ENCODE results near the gene PTGIS. TPM values are rescaled to one million over a fixed set of nuclear protein-coding genes. Genes with fewer than 3 reads are reported as not detected.

Gene PTGIS
- total RNA-seq, 1 experiment from 2014 or later, result 20.0 TPM

GRCh38 chr20:49505518-49505917, 62.4 kb downstream of the PTGIS start:
- H2AK5ac ChIP-seq (ENCODE audit: insufficient read length, low read length), result no peak overlapping the region
- no peaks in the 10 kb centered on the region for H4K20me1 ChIP-seq (ENCODE audit: control insufficient read depth, insufficient read depth, insufficient read length)
- no peak overlapping the region for H3K4me3 Mint-ChIP-seq
- no peaks in the 10 kb centered on the region for H3K9me3 ChIP-seq (ENCODE audit: control insufficient read depth, low read depth, low read length)
- H3K4me1 Mint-ChIP-seq, result peaks cover 10 to 20% of the 10 kb centered on the region in 2 experiments
- no peak overlapping the region for H3T11ph ChIP-seq (ENCODE audit: low read length)
- H2BK15ac ChIP-seq (ENCODE audit: low read depth, low read length), result no peak overlapping the region
- no peak overlapping the region for H3K14ac ChIP-seq (ENCODE audit: insufficient read depth, low read length)
- H3K4ac ChIP-seq (ENCODE audit: low read depth, low read length), result no peak overlapping the region
- H3K36me3 Mint-ChIP-seq (ENCODE audit: insufficient read depth in 1 of 3, low read depth in 3 of 3), result peaks cover 0 to 9% (median 2%) of the 10 kb centered on the region in 3 experiments; a peak in 4 of 7 replicates
- no peak overlapping the region for H3K18ac ChIP-seq (ENCODE audit: insufficient read length, low read depth, low read length)
- TF ChIP-seq, protein P1, sequence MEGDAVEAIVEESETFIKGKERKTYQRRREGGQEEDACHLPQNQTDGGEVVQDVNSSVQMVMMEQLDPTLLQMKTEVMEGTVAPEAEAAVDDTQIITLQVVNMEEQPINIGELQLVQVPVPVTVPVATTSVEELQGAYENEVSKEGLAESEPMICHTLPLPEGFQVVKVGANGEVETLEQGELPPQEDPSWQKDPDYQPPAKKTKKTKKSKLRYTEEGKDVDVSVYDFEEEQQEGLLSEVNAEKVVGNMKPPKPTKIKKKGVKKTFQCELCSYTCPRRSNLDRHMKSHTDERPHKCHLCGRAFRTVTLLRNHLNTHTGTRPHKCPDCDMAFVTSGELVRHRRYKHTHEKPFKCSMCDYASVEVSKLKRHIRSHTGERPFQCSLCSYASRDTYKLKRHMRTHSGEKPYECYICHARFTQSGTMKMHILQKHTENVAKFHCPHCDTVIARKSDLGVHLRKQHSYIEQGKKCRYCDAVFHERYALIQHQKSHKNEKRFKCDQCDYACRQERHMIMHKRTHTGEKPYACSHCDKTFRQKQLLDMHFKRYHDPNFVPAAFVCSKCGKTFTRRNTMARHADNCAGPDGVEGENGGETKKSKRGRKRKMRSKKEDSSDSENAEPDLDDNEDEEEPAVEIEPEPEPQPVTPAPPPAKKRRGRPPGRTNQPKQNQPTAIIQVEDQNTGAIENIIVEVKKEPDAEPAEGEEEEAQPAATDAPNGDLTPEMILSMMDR (conservative IDR thresholded peaks at IDR 0.05), result no peak
- no peak overlapping the region for H2BK12ac ChIP-seq (ENCODE audit: insufficient read length, low read depth, low read length)
- H3K23ac ChIP-seq (ENCODE audit: insufficient read length, low read depth, low read length), result no peak overlapping the region
- H3K9ac ChIP-seq (ENCODE audit: extremely low read depth, insufficient read length, low read length), result no peak overlapping the region
- H2BK5ac ChIP-seq (ENCODE audit: insufficient read length, low read length), result no peak overlapping the region
- H2BK120ac ChIP-seq (ENCODE audit: low read depth, low read length, poor library complexity, severe bottlenecking), result no peak overlapping the region
- DNase-seq, result peak; percentile 61
- no peaks in the 10 kb centered on the region for H3K4me1 ChIP-seq (ENCODE audit: insufficient read depth, low read length)
- no peak overlapping the region for H3K4me2 ChIP-seq (ENCODE audit: insufficient read depth, insufficient read length, low read length)
- no peak overlapping the region for H4K8ac ChIP-seq (replicated peaks; ENCODE audit: insufficient read length, low read depth, low read length)
- H3K23me2 ChIP-seq (ENCODE audit: insufficient read length, low read depth, low read length, poor library complexity, severe bottlenecking), result no peaks in the 10 kb centered on the region
- no peaks in the 10 kb centered on the region for H3K79me1 ChIP-seq (ENCODE audit: insufficient read depth, low read depth, low read length, poor library complexity, severe bottlenecking)
- no peaks in the 10 kb centered on the region for H3K27me3 ChIP-seq (ENCODE audit: insufficient read depth, low read length)
- H3K27ac ChIP-seq (ENCODE audit: insufficient read length, low read depth, low read length), result no peak overlapping the region
- H2AFZ ChIP-seq (ENCODE audit: low read length), result no peak overlapping the region
- no peak overlapping the region for H3K56ac ChIP-seq (ENCODE audit: insufficient read length, low read depth, low read length)
- no CpG with 5 or more reads among the region's 9 CpGs for WGBS (ENCODE audit: extremely low coverage, insufficient read length, low lambda C conversion rate)
- no peaks in the 10 kb centered on the region; a peak in 2 of 5 replicates for H3K9me3 Mint-ChIP-seq
- no peaks in the 10 kb centered on the region for H3K79me2 ChIP-seq (ENCODE audit: insufficient read depth, low read length)
- no peak overlapping the region for H4K91ac ChIP-seq (ENCODE audit: insufficient read length, low read depth, low read length)
- H3K27me3 Mint-ChIP-seq (ENCODE audit: low read depth), result no peaks in the 10 kb centered on the region
- no peak overlapping the region for H3K27ac Mint-ChIP-seq
- H2BK20ac ChIP-seq (ENCODE audit: low read depth, low read length, poor library complexity, severe bottlenecking), result no peak overlapping the region
- H4K5ac ChIP-seq (ENCODE audit: insufficient read length, low read depth, low read length), result no peak overlapping the region

Measured in H9 (cell line).